ENCODE measurements around the gene MRTFA.

- TF ChIP-seq CTCF (IDR thresholded peaks at IDR 0.05) (no peak), POLR2A (IDR thresholded peaks at IDR 0.05) (no peak)
Observed at GRCh38 chr22:40407021-40407761, 229.3 kb downstream of the MRTFA start.

All from right lobe of liver (tissue), 4 donors.